Gastrocnemius medialis (tissue), 4 donors: Measurements from ENCODE around the gene PIAS1.

Experiments
- CTCF ChIP-seq, 5 experiments: fragments of 450-650 bp in 3 of 5; fragments of 200-600 bp in 2 of 5; sonication (generic) in 2 of 5; IDR thresholded peaks in 4 of 5; conservative IDR thresholded peaks in 1 of 5; 1 replicate in 4 of 5; 2 replicates in 1 of 5; pipeline ENCODE4 v1.5.1; 2016 to 2019; ENCODE audit warnings: antibody characterized with exemption in 5 of 5, mild to moderate bottlenecking in 3 of 5, moderate library complexity in 3 of 5
- POLR2A ChIP-seq, 2 donors: fragments of 450-650 bp; IDR thresholded peaks; one replicate each; pipeline ENCODE4 v1.6.1; 2017; ENCODE audit warnings: antibody characterized with exemption in 2 of 2, mild to moderate bottlenecking in 2 of 2, moderate library complexity in 2 of 2

GRCh38 chr15:68097029-68097428, 42.9 kb downstream of the PIAS1 start:
- TF ChIP-seq POLR2A (IDR thresholded peaks at IDR 0.05), result no peak
- TF ChIP-seq CTCF (IDR thresholded peaks at IDR 0.05 in 4 of 5, conservative IDR thresholded peaks at IDR 0.05 in 1 of 5), result no peak
